Thyroid gland (tissue), 4 donors: Measurements from ENCODE around the gene UBE2E3.

Source experiments
- POLR2A ChIP-seq, 2 donors: fragments of 450-650 bp; IDR thresholded peaks; one replicate each; pipeline ENCODE4 v1.6.1; 2017; ENCODE audit warnings: antibody characterized with exemption in 2 of 2, mild to moderate bottlenecking in 2 of 2, moderate library complexity in 1 of 2
- TF ChIP-seq, protein P1 (sequence below), 6 experiments: fragments of 200-600 bp in 3 of 6; fragments of 450-650 bp in 3 of 6; sonication (generic) in 3 of 6; IDR thresholded peaks; one replicate each; pipeline ENCODE4 v1.5.1; 2016 to 2019; ENCODE audit warnings: antibody characterized with exemption in 6 of 6, mild to moderate bottlenecking in 2 of 6, inconsistent platforms in 1 of 6, moderate library complexity in 1 of 6

DNA sequence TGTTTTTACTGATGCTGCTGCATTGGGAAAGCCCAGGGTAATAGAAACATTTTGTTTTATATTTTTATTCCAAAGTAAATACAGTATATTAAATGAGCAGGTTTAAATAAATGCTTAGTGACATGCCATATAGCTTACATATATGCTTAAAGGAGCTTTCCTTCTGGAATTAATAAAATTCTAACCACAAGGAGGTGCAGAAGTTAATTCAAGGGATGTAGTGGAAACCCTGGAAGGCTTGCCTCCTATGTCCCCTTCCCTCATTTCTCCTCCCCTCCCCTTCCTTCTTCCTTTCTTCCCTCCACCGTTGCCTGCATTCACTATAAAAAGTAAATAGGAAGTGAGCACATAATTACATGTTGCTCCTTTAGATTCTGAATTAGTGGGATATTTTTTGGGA is 96.3 kb downstream of the UBE2E3 start:
- TF ChIP-seq, protein P1, sequence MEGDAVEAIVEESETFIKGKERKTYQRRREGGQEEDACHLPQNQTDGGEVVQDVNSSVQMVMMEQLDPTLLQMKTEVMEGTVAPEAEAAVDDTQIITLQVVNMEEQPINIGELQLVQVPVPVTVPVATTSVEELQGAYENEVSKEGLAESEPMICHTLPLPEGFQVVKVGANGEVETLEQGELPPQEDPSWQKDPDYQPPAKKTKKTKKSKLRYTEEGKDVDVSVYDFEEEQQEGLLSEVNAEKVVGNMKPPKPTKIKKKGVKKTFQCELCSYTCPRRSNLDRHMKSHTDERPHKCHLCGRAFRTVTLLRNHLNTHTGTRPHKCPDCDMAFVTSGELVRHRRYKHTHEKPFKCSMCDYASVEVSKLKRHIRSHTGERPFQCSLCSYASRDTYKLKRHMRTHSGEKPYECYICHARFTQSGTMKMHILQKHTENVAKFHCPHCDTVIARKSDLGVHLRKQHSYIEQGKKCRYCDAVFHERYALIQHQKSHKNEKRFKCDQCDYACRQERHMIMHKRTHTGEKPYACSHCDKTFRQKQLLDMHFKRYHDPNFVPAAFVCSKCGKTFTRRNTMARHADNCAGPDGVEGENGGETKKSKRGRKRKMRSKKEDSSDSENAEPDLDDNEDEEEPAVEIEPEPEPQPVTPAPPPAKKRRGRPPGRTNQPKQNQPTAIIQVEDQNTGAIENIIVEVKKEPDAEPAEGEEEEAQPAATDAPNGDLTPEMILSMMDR (IDR thresholded peaks at IDR 0.05) = no peak
- TF ChIP-seq POLR2A (IDR thresholded peaks at IDR 0.05) = no peak
